Glutamatergic neuron (in vitro differentiated cells): ENCODE data around the gene PTPRG. TPM values are rescaled to one million over a fixed set of nuclear protein-coding genes. Genes with fewer than 3 reads are reported as not detected.

Experiments used
- DNase-seq: peaks from one replicate; pipeline ENCODE4 v3.0.0; 2022
- H3K27ac Mint-ChIP-seq: one replicate; pipeline ENCODE4 v1.8.0; 2020; ENCODE audit warnings: mild to moderate bottlenecking, mixed read lengths, inconsistent platforms; ENCODE audit not compliant: unreplicated experiment
- H3K27me3 Mint-ChIP-seq: one replicate; pipeline ENCODE4 v1.8.0; 2020; ENCODE audit warnings: mild to moderate bottlenecking, moderate library complexity, mixed read lengths, inconsistent platforms; ENCODE audit not compliant: unreplicated experiment
- H3K36me3 Mint-ChIP-seq: one replicate; pipeline ENCODE4 v1.8.0; 2020; ENCODE audit warnings: mild to moderate bottlenecking, mixed read lengths, inconsistent platforms; ENCODE audit not compliant: unreplicated experiment
- H3K4me1 Mint-ChIP-seq: one replicate; pipeline ENCODE4 v1.8.0; 2020; ENCODE audit warnings: mild to moderate bottlenecking, low read depth, mixed read lengths, inconsistent platforms; ENCODE audit not compliant: unreplicated experiment
- H3K4me3 Mint-ChIP-seq: one replicate; pipeline ENCODE4 v1.8.0; 2020; ENCODE audit warnings: mild to moderate bottlenecking, mixed read lengths, inconsistent platforms; ENCODE audit not compliant: unreplicated experiment
- H3K9me3 Mint-ChIP-seq: one replicate; pipeline ENCODE4 v1.8.0; 2020; ENCODE audit warnings: mild to moderate bottlenecking, moderate library complexity, mixed read lengths, inconsistent platforms; ENCODE audit not compliant: unreplicated experiment
- CTCF ChIP-seq: fragments of 200-600 bp; sonication (generic); IDR thresholded peaks from one replicate; pipeline ENCODE4 v1.5.0; 2021; ENCODE audit not compliant: partially characterized antibody, unreplicated experiment
- total RNA-seq: library from RNA; stranded (reverse); fragmentation: NEBNext Ultra II Directional; extraction: Animal tissue kit (Norgen Biotek cat#: 25700); gene quantifications from one replicate; pipeline ENCODE4 v1.2.1, GENCODE V29; 2021; ENCODE audit not compliant: unreplicated experiment

Gene PTPRG
- total RNA-seq, 1 donor from 2014 or later, result 52.1 TPM

- no peak for DNase-seq
- H3K36me3 Mint-ChIP-seq, result peaks cover 4% of the 10 kb centered on the region
- H3K27me3 Mint-ChIP-seq, result no peaks in the 10 kb centered on the region
- no peak overlapping the region for H3K27ac Mint-ChIP-seq
- H3K4me1 Mint-ChIP-seq, result peaks cover 19% of the 10 kb centered on the region
- H3K9me3 Mint-ChIP-seq, result peaks cover under 1% of the 10 kb centered on the region
- H3K4me3 Mint-ChIP-seq, result no peak overlapping the region
- TF ChIP-seq CTCF, result no peak
Observed at GRCh38 chr3:61788623-61789507, 227.5 kb downstream of the PTPRG start.

GRCh38 chr3:61789861-61790260, 228.5 kb downstream of the PTPRG start:
- peaks cover 12% of the 10 kb centered on the region for H3K4me1 Mint-ChIP-seq
- H3K9me3 Mint-ChIP-seq, result no peaks in the 10 kb centered on the region
- H3K27me3 Mint-ChIP-seq, result no peaks in the 10 kb centered on the region
- H3K36me3 Mint-ChIP-seq, result peaks cover 4% of the 10 kb centered on the region
- no peak for DNase-seq
- no peak overlapping the region for H3K4me3 Mint-ChIP-seq
- no peak for TF ChIP-seq CTCF
- H3K27ac Mint-ChIP-seq, result no peak overlapping the region

GRCh38 chr3:61790411-61790810, 229.0 kb downstream of the PTPRG start:
- no peak overlapping the region for H3K27ac Mint-ChIP-seq
- peaks cover 4% of the 10 kb centered on the region for H3K36me3 Mint-ChIP-seq
- no peak for TF ChIP-seq CTCF
- peaks cover 9% of the 10 kb centered on the region for H3K4me1 Mint-ChIP-seq
- no peak overlapping the region for H3K4me3 Mint-ChIP-seq
- no peak for DNase-seq
- no peaks in the 10 kb centered on the region for H3K27me3 Mint-ChIP-seq
- no peaks in the 10 kb centered on the region for H3K9me3 Mint-ChIP-seq

GRCh38 chr3:61793056-61793455, 231.7 kb downstream of the PTPRG start:
- Mint-ChIP-seq H3K27me3 (no peaks in the 10 kb centered on the region), H3K9me3 (peaks cover 5% of the 10 kb centered on the region), H3K36me3 (no peaks in the 10 kb centered on the region), H3K27ac (no peak overlapping the region), H3K4me3 (no peak overlapping the region), H3K4me1 (peaks cover 29% of the 10 kb centered on the region)
- no peak for TF ChIP-seq CTCF
- DNase-seq, result no peak

- no peak for TF ChIP-seq CTCF
- peaks cover 1% of the 10 kb centered on the region for H3K27me3 Mint-ChIP-seq
- DNase-seq, result no peak
- H3K4me3 Mint-ChIP-seq, result no peak overlapping the region
- H3K36me3 Mint-ChIP-seq, result no peaks in the 10 kb centered on the region
- peaks cover 29% of the 10 kb centered on the region for H3K4me1 Mint-ChIP-seq
- H3K27ac Mint-ChIP-seq, result no peak overlapping the region
- peaks cover 5% of the 10 kb centered on the region for H3K9me3 Mint-ChIP-seq
Observed at GRCh38 chr3:61793521-61793920, 232.2 kb downstream of the PTPRG start.
